ENCODE measurements around the gene FANCD2OS.

- no peak for TF ChIP-seq E2F6 (IDR thresholded peaks at IDR 0.05; ENCODE audit: borderline replicate concordance, low read depth)
- TF ChIP-seq RAD21 (conservative IDR thresholded peaks at IDR 0.05 in 1 of 2, IDR thresholded peaks at IDR 0.05 in 1 of 2) = no peak
- no peak for TF ChIP-seq CTCF (IDR thresholded peaks at IDR 0.05)
- TF ChIP-seq POLR2A (IDR thresholded peaks at IDR 0.05; ENCODE audit: low read length) = no peak
- no peak for TF ChIP-seq HOXA7 (CRISPR knock-in tag; IDR thresholded peaks at IDR 0.05)
- TF ChIP-seq CHD2 (IDR thresholded peaks at IDR 0.05; ENCODE audit: low read length, partially characterized antibody) = no peak
- TF ChIP-seq KDM1A (IDR thresholded peaks at IDR 0.05; ENCODE audit: low read depth) = no peak
- no peak for TF ChIP-seq USF2 (IDR thresholded peaks at IDR 0.05)
These were observed 46.5 kb upstream of the FANCD2OS start for GRCh38 chr3:10154335-10155122.

Measured in A549 (cell line).